Hindlimb muscle (tissue), 1 donor: ENCODE data around the gene SPECC1. TPM values are rescaled to one million over a fixed set of nuclear protein-coding genes. Genes with fewer than 3 reads are reported as not detected.
A peak's percentile ranks its signal among the peaks of the same experiment; 100 is the strongest.
"Not testable (repeated sequence)": the region's sequence is repeated elsewhere in the genome, so short reads cannot be mapped to it uniquely, and the experiment has no call there.

ENCODE experiments used
- DNase-seq: peaks from one replicate; pipeline ENCODE4 v3.0.0-alpha.2; 2013
- polyA plus RNA-seq: library from polyadenylated mRNA; unstranded; fragments of 120-200 nt; gene quantifications from one replicate; pipeline ENCODE4 v1.2.1, GENCODE V29; 2013; ENCODE audit not compliant: insufficient read length

The SPECC1 gene
- polyA plus RNA-seq, 1 donor, result 6.9 TPM

- DNase-seq, result no peak
Observed at GRCh38 chr17:20096430-20096829, 87.3 kb downstream of the SPECC1 start.

- no peak for DNase-seq
Observed at GRCh38 chr17:20097330-20097729, 88.2 kb downstream of the SPECC1 start.

- no peak for DNase-seq
Observed at GRCh38 chr17:20098314-20098713, 89.2 kb downstream of the SPECC1 start.

DNA sequence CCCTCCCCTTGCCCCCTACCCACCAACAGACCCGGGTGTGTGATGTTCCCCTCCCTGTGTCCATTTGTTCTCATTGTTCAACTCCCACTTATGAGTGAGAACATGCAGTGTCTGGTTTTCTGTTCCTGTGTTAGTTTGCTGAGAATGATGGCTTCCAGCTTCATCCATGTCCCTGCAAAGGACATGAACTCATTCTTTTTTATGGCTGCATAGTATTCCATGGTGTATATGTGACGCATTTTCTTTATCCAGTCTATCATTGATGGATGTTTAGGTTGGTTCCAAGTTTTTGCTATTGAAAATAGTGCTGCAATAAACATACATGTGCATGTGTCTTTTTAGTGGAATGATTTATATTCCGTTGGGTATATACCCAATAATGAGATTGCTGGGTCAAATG lies 91.6 kb downstream of the SPECC1 start:
- DNase-seq, result not testable (repeated sequence)

- DNase-seq, result no peak
Observed at GRCh38 chr17:20103454-20104446, 94.6 kb downstream of the SPECC1 start.

- no peak for DNase-seq
Observed at GRCh38 chr17:20105539-20106280, 96.6 kb downstream of the SPECC1 start.

DNA sequence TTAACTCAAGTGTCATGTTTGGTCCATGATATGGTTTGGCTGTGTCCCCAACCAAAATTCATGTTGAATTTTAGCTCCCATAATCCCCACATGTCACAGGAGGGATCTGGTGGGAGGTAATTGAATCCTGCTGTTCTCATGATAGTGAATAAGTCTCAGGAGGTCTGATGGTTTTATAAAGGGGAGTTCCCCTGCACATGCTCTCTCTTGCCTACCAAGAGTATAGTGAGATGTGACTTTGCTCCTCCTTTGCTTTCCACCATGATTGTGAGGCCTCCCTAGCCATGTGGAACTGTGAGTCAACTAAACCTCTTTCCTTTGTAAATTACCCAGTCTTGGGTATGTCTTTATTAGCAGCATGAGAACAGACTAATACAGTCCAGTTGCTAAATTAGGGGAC lies 97.3 kb downstream of the SPECC1 start:
- DNase-seq, result not testable (repeated sequence)

- DNase-seq, result no peak
Observed at GRCh38 chr17:20109076-20109475, 99.9 kb downstream of the SPECC1 start.

DNA sequence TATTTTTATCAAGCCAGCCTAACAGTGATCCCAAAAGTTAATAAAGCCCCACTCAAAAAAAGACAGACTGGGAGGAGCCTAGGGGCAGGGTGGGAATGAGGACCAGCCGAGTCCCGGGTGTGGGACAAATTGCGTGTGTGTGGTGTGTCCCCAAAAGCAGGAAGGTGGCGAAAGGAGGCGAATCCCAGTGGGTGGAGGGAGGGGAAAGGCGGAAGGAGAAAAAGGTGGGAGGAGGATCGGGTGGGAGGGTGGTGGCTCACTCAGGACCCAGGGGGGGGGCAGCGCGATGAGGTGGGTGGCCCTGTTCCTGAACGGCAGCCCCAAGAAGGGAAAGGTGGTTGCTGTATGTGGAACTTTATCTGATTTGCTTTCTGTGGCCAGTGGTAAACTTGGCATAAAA lies 102.4 kb downstream of the SPECC1 start:
- no peak for DNase-seq

DNA sequence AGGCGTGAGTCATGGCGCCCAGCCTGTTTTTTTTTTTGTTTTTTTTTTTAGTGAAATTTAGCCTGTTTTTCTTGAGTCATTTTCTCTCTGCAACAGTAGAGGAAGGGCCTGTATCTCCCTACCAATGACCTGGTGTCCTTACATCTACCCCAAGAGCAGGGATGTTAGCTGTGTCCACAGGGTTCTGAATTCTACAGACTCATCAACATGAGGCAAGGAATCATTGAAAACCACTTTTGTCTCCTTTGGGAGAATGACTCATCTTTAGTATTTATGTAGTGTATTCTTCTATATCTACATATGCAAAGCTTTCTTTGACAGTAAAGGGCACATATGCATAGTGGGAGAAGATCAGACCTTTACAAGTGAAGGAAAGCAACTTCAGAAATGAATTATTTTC lies 105.3 kb downstream of the SPECC1 start:
- DNase-seq, result no peak

GRCh38 chr17:20116683-20117309 lies 107.6 kb downstream of the SPECC1 start:
- DNase-seq, result peak; percentile 67

DNA sequence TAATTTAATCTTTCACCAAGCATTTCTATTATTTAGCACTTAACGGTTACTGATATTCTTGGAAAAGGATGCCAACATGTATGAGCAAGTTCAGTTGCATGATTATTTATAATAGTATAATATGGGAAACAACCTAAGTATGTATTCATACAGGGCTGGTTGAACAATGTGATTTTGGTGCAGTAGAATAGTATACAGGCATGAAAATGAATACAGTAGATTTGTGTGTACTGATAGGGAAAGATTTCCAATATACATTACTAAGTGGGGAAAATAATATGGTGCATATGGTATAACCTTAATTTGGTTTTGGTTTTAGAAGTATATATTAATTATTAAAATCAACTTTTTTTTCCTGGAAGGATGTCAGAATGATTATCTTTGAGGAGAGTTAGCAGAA lies 109.1 kb downstream of the SPECC1 start:
- no peak for DNase-seq

GRCh38 chr17:20120836-20121235 lies 111.7 kb downstream of the SPECC1 start:
- DNase-seq, result peak; percentile 13

DNA sequence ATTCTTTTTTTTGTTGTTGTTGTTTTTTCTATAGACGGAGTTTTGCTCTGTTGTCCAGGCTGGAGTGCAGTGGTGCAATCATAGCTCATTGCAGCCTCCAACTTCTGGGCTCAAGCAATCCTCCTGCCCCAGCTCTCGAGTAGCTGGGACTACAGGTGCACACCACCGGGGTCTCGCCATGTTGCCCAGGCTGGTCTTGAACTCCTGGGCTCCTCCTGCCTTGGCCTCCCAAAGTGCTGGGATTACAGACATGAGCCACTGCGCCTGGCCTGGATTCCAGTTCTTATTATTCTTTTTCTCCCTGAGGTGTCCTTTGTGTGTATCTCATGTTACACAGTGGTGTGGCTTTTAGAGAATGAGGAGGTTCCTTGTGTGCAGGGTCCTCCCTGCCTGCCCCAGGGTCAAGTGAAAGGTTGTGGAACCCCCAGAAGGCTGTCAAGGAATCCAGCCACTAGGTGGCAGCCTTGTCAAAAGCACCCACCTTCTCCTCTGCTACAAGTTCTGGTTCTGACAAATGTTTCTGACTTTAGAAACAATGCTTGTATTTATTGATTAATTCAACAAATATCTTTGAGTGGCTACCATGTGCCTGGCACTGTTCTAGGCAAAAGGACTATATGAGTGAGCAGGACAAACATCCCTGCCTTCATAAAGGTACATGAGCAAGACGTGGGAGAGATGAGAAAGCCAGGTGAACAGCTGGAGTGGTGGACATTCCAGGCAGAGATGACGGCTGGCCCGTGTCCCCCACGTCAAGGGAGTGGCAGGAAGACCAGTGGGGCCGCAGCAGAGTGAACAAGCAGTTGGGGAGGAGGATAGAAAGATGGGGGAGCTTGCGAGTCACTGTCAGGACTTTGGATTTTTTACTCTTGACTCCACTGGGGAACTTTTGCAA lies 112.4 kb downstream of the SPECC1 start:
- no peak for DNase-seq

DNA sequence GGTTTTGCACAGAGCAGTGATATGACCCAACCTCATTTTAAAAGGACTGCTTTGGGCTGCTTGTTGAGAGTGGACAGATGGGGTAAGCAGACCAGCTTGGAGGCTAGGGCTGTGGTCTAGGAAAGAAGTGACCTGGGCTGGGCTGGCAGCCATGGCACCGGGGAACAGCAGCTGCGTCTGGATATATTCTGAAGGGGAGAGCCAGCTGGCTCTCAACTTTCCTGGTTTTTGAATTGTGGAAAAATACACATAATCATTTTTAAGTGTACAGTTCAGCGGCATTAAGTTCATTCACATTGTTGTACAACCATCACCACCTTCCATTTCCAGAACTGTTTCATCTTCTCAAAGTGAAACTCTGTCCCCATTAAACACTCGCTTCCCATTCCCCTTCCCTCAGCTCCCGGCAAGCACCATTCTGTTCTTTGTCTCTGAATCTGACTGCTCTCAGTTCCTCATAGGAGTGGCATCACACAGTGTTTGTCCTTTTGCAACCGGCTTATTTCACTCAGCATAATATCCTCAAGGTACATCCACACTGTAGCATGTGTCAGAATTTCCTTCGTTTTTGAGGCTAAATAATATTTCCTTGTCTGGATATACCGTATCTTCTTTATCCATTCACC lies 113.2 kb downstream of the SPECC1 start:
- DNase-seq, result no peak

GRCh38 chr17:20123209-20123608 lies 114.0 kb downstream of the SPECC1 start:
- DNase-seq, result no peak

DNA sequence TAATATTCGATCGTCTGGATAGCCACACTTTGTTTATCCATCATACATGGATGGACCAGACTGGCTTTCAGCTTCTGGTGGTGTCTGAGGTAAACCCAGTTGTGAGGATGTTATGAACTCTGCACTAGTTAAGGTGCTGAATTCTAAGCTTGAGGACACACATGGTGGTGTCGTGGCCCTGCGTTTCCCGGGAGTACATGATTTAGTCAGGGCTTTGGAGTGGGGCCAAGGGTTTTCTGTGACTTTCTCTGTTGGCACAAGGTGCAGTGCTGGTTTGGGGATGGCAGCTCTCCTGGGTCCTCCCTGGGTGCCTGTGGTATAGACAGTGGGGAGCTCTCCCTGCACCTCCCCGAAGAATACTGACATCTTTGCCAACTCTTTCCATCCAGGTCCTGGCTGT lies 116.6 kb downstream of the SPECC1 start:
- DNase-seq, result no peak

DNA sequence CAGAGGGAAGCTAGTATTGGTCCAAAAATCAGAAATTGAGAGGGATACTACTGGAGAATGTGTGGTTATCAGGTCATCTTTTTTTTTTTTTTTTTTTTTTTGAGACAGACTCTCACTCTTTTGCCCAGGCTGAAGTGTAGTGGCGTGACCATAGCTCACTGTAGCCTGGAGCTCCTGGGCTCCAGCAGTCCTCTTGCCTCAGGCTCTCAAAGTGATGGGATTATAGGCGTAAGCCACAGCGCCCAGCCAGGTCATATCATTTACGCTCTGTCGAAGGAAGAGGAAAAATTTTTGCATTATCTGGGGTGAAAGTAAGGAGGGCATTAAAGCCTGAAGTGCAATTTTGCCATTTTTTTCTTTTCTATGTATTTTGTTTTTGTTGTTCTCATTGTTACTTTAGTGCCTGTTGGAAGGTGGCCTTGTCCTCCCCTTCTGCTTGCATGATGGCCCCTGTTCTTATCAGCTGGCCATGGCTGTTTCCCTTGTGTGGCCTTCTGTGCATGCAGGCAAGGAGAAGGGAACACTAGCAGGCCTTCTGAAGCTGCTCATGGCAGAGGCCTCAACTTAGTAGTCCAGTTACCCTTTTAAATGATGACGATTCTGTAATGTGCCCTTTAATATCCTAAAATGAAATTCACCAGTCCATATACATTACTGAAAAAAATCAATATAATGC lies 118.3 kb downstream of the SPECC1 start:
- no peak for DNase-seq

DNA sequence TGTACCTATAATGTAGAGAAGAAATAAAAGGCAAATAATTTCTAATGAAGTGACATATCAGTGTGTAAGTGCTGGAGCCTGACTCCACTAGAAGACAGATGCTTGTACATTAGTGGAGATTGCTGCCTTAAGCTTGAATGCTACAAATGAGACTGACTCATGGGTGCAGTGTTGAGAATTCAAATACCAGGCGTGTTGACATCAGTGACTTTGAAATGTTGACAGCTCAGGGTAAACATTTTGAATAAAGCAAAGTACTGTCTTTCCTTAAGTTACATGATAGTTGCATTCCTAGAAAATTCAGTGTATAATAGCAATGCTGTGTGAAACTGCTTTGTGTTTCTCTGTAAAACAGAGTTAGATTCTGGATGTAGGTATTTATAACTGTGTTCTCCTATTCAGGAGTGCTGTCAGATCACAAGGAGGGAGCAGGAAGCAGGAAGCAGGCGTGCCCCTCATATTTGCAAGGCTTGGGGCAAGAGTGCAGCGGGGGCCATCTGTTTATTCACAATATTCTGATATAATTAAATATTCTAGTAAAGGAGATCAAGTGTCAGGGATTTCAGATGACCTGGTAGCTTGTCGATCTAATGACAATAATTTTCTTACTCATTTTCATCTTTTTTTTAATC lies 119.0 kb downstream of the SPECC1 start:
- no peak for DNase-seq

DNA sequence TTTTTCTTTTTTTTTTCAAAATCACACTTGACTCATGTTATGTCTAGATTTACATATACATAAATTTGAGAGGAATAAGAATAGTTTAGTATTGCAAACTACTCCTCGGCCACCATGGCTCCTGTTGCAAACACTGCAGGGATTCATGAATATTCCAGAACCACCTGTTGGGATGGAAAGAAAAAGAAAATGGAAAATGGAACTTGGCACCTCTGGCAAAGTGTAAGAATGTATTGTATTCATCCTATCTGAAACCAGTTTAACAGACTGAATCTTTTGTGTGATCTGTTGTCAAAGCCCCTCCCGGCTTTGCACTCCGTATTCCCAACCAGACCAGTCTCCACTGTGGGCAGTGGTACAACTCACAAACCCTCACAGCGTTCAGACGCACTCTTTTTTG lies 124.4 kb downstream of the SPECC1 start:
- DNase-seq, result no peak
